Prostate gland (tissue), 2 donors: ENCODE data around the gene HNRNPCL1. TPM values are rescaled to one million over a fixed set of nuclear protein-coding genes. Genes with fewer than 3 reads are reported as not detected.

Experiments used
- DNase-seq: peaks from one replicate; pipeline ENCODE4 v3.0.0-alpha.2; 2019; ENCODE audit warnings: low spot score
- H3K27ac ChIP-seq, 2 donors: fragments of 200-600 bp; sonication (generic); 2 replicates each; pipeline ENCODE4 v1.5.1; 2017 to 2019
- H3K27me3 ChIP-seq: fragments of 200-600 bp; sonication (generic); replicated peaks from 2 replicates; pipeline ENCODE4 v1.5.1; 2019; ENCODE audit not compliant: insufficient read depth
- H3K36me3 ChIP-seq, 2 donors: fragments of 200-600 bp; sonication (generic); 1 replicate in 1 of 2; 2 replicates in 1 of 2; pipeline versions ENCODE4 v1.5.1 to v1.8.1; 2017 to 2019
- H3K4me1 ChIP-seq: fragments of 200-600 bp; sonication (generic); replicated peaks from 2 replicates; pipeline ENCODE4 v1.5.1; 2019
- H3K4me3 ChIP-seq, 2 donors: fragments of 200-600 bp; sonication (generic); 2 replicates each; pipeline ENCODE4 v1.5.1; 2017 to 2019
- H3K9me3 ChIP-seq: fragments of 200-600 bp; sonication (generic); 2 replicates; pipeline ENCODE4 v1.5.1; 2017
- POLR2A ChIP-seq: fragments of 450-650 bp; IDR thresholded peaks from one replicate; pipeline ENCODE4 v1.6.1; 2016; ENCODE audit warnings: antibody characterized with exemption, mild to moderate bottlenecking
- POLR2AphosphoS5 ChIP-seq: sonication (generic); formaldehyde crosslinking; IDR thresholded peaks from one replicate; pipeline ENCODE4 v1.6.1; 2017; ENCODE audit warnings: antibody characterized with exemption
- WGBS: methylation state at CpG from one replicate; pipeline ENCODE4 v1.1.5; 2018; 5-methylcytosine and 5-hydroxymethylcytosine counted together
- intact Hi-C: fragments of 100-400 bp; cut with DNase I; formaldehyde crosslinking; loops from one replicate; pipeline ENCODE4 v1.14.2; 2022
- total RNA-seq, 2 donors: library from RNA; depleted of rRNA; stranded (reverse); fragments of >200 nt; gene quantifications; one replicate each; pipeline ENCODE4 v1.1.0, GENCODE V29; 2016
- TF ChIP-seq, protein P1 (sequence below), 4 experiments: fragments of 200-600 bp in 2 of 4; fragments of 450-650 bp in 2 of 4; sonication (generic) in 2 of 4; IDR thresholded peaks; 1 replicate in 3 of 4; 2 replicates in 1 of 4; pipeline ENCODE4 v1.5.1; 2016 to 2019; ENCODE audit warnings: antibody characterized with exemption in 4 of 4, mild to moderate bottlenecking in 2 of 4, moderate library complexity in 2 of 4

Gene HNRNPCL1
- total RNA-seq, 2 donors from 2014 or later = not detected

DNA sequence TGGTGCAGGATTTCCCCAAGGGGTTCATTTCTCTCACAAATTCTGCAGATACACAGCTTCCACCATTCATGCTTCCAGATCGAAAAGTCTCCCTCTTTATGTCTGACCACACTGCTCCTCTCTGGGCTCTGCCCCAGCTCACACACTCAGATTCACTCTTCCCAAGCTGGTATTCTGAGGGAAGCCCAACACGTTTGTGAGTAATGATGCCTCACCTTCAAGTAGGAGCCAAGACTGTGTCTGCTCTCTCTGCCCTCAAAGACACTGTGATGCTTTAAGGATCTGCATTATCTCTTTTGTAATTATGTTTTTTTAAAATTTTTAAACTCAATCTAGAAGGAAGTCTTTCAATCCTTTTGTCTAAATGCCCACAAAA, 37.1 kb downstream of the HNRNPCL1 start:
- no peaks in the 10 kb centered on the region for H3K9me3 ChIP-seq
- TF ChIP-seq, protein P1, sequence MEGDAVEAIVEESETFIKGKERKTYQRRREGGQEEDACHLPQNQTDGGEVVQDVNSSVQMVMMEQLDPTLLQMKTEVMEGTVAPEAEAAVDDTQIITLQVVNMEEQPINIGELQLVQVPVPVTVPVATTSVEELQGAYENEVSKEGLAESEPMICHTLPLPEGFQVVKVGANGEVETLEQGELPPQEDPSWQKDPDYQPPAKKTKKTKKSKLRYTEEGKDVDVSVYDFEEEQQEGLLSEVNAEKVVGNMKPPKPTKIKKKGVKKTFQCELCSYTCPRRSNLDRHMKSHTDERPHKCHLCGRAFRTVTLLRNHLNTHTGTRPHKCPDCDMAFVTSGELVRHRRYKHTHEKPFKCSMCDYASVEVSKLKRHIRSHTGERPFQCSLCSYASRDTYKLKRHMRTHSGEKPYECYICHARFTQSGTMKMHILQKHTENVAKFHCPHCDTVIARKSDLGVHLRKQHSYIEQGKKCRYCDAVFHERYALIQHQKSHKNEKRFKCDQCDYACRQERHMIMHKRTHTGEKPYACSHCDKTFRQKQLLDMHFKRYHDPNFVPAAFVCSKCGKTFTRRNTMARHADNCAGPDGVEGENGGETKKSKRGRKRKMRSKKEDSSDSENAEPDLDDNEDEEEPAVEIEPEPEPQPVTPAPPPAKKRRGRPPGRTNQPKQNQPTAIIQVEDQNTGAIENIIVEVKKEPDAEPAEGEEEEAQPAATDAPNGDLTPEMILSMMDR (IDR thresholded peaks at IDR 0.05) = no peak
- TF ChIP-seq POLR2AphosphoS5 = no peak
- no peak for TF ChIP-seq POLR2A
- H3K4me3 ChIP-seq = no peak overlapping the region
- no peaks in the 10 kb centered on the region for H3K36me3 ChIP-seq
- no peaks in the 10 kb centered on the region for H3K4me1 ChIP-seq
- intact Hi-C loops = no loop called here
- H3K27me3 ChIP-seq = no peaks in the 10 kb centered on the region
- no peak overlapping the region for H3K27ac ChIP-seq
- 50% methylated on average over 2 of the region's 2 CpGs for WGBS
- no peak for DNase-seq

GRCh38 chr1:12810691-12811408, 37.7 kb downstream of the HNRNPCL1 start:
- Histone ChIP-seq H3K4me3 (no peak overlapping the region), H3K27me3 (no peaks in the 10 kb centered on the region), H3K9me3 (no peaks in the 10 kb centered on the region), H3K36me3 (no peaks in the 10 kb centered on the region), H3K27ac (no peak overlapping the region), H3K4me1 (no peaks in the 10 kb centered on the region)
- DNase-seq = no peak
- 68% methylated on average over 5 of the region's 5 CpGs for WGBS
- intact Hi-C loops = no loop called here
- TF ChIP-seq POLR2AphosphoS5 (no peak), POLR2A (no peak)
- TF ChIP-seq, protein P1 (IDR thresholded peaks at IDR 0.05) = no peak

GRCh38 chr1:12809933-12810332, 38.6 kb downstream of the HNRNPCL1 start:
- H3K27ac ChIP-seq = no peak overlapping the region
- H3K27me3 ChIP-seq = no peaks in the 10 kb centered on the region
- H3K4me3 ChIP-seq = no peak overlapping the region
- DNase-seq = no peak
- H3K4me1 ChIP-seq = no peaks in the 10 kb centered on the region
- intact Hi-C loops = no loop called here
- no peaks in the 10 kb centered on the region for H3K36me3 ChIP-seq
- 85% methylated on average over 1 of the region's 1 CpG for WGBS
- TF ChIP-seq, protein P1 (IDR thresholded peaks at IDR 0.05) = no peak
- TF ChIP-seq POLR2AphosphoS5 (no peak), POLR2A (no peak)
- no peaks in the 10 kb centered on the region for H3K9me3 ChIP-seq

DNA sequence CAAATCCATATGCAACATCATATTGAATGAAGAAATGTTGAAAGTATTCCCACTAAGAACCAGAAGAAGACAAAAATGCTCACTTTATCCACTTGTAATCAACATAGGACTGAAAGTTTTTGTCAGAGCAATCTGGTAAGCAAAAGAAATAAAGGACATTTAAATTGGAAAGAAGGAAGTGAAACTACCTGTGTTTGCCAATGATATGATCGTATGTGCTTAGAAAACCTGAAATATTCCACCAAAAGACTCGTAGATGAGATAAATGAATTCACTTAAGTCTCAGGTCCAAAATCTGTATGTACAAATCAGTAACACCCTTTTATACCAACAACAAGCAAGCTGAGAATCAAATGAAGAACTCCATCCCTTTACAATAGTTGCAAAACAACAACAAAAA, 48.8 kb downstream of the HNRNPCL1 start:
- Histone ChIP-seq H3K27ac (no peak overlapping the region), H3K36me3 (no peaks in the 10 kb centered on the region), H3K9me3 (no peaks in the 10 kb centered on the region), H3K4me3 (no peak overlapping the region), H3K27me3 (no peaks in the 10 kb centered on the region), H3K4me1 (no peaks in the 10 kb centered on the region)
- no peak for DNase-seq
- intact Hi-C loops = no loop called here
- TF ChIP-seq, protein P1 (IDR thresholded peaks at IDR 0.05) = no peak
- TF ChIP-seq POLR2A (no peak), POLR2AphosphoS5 (no peak)
- WGBS = 63% methylated on average over 2 of the region's 2 CpGs

GRCh38 chr1:12798911-12799310, 49.6 kb downstream of the HNRNPCL1 start:
- intact Hi-C loops = no loop called here
- TF ChIP-seq, protein P1 (IDR thresholded peaks at IDR 0.05) = no peak
- TF ChIP-seq POLR2AphosphoS5 = no peak
- Histone ChIP-seq H3K27ac (no peak overlapping the region), H3K4me3 (no peak overlapping the region), H3K27me3 (no peaks in the 10 kb centered on the region), H3K36me3 (no peaks in the 10 kb centered on the region), H3K9me3 (no peaks in the 10 kb centered on the region), H3K4me1 (no peaks in the 10 kb centered on the region)
- DNase-seq = no peak
- WGBS = 59% methylated on average over 4 of the region's 4 CpGs
